HG02970 (cell line): Measurements from ENCODE around the gene TMUB2.

Experiments used
- ATAC-seq: cut with Tn5 transposase; IDR thresholded peaks from one replicate; pipeline ENCODE4 v1.9.1; 2021; ENCODE audit warnings: mild to moderate bottlenecking, moderate library complexity, moderate number of reproducible peaks; ENCODE audit not compliant: unreplicated experiment, low FRiP score

TMUB2 gene

GRCh38 chr17:44200478-44201155 lies 13.8 kb downstream of the TMUB2 start:
- ATAC-seq, result no peak

GRCh38 chr17:44202756-44203155 lies 16.0 kb downstream of the TMUB2 start:
- ATAC-seq, result no peak

GRCh38 chr17:44203731-44204440 lies 17.1 kb downstream of the TMUB2 start:
- no peak for ATAC-seq

GRCh38 chr17:44204441-44204882 lies 17.7 kb downstream of the TMUB2 start:
- ATAC-seq, result no peak

GRCh38 chr17:44205962-44206824 lies 19.4 kb downstream of the TMUB2 start:
- ATAC-seq, result no peak

- no peak for ATAC-seq
These were observed 20.0 kb downstream of the TMUB2 start for GRCh38 chr17:44206825-44207155.

- ATAC-seq, result no peak
These were observed 20.5 kb downstream of the TMUB2 start for GRCh38 chr17:44207319-44207718.

- no peak for ATAC-seq
These were observed 21.0 kb downstream of the TMUB2 start for GRCh38 chr17:44207743-44208142.

- ATAC-seq, result no peak
These were observed 23.1 kb downstream of the TMUB2 start for GRCh38 chr17:44209786-44210341.

GRCh38 chr17:44210342-44211192 lies 23.8 kb downstream of the TMUB2 start:
- peak; percentile 85 for ATAC-seq

- ATAC-seq, result no peak
These were observed 24.8 kb downstream of the TMUB2 start for GRCh38 chr17:44211281-44212265.

- ATAC-seq, result no peak
These were observed 26.0 kb downstream of the TMUB2 start for GRCh38 chr17:44212507-44213402.

- no peak for ATAC-seq
These were observed 26.8 kb downstream of the TMUB2 start for GRCh38 chr17:44213403-44214229.

GRCh38 chr17:44214230-44214494 lies 27.4 kb downstream of the TMUB2 start:
- no peak for ATAC-seq

- ATAC-seq, result no peak
These were observed 28.1 kb downstream of the TMUB2 start for GRCh38 chr17:44214896-44215295.

GRCh38 chr17:44216173-44216572 lies 29.4 kb downstream of the TMUB2 start:
- ATAC-seq, result no peak

GRCh38 chr17:44216694-44217093 lies 29.9 kb downstream of the TMUB2 start:
- no peak for ATAC-seq
